Stimulated activated CD4-positive, alpha-beta T cell treated with anti-CD3 and anti-CD28 coated beads, Interleukin-2, amount 100 ng/mL, for 48 hours (primary cell): ENCODE data around the gene CLDN24.

Experiments
- DNase-seq, 2 donors: peaks; one replicate each; pipeline ENCODE4 v3.0.0-alpha.2; 2020

Gene CLDN24

DNA sequence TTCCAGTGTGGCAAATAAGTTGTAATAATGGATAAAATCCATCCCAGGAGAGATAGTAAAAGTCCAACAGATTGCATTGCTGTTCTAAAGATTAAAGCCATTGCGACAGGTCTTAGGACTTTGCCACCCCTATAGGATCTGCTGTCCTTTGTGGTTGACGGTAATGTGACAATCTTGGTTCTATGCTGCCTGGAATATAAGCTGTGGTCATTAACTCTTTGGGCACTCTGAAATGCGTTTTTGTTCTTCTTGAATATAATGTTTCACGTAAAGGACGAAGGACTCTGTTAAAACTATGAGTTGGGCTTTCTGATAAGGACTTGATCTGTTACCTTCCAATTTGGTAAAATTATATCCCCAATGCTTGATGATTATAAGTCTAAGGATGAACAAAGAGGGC, at the start of gene CLDN24:
Gene CLDN24 (minus strand): TSS at position 101 of the 400 bp plus-strand sequence. CDS start 0 bp downstream, at position 101.
- no peak for DNase-seq

- DNase-seq: no peak
Observed at GRCh38 chr4:183370786-183371185, 48.6 kb upstream of the CLDN24 start.

GRCh38 chr4:183369073-183369472, 46.8 kb upstream of the CLDN24 start:
- no peak for DNase-seq

- no peak for DNase-seq
Observed at GRCh38 chr4:183366206-183366835, 44.1 kb upstream of the CLDN24 start.

GRCh38 chr4:183364025-183364424, 41.8 kb upstream of the CLDN24 start:
- no peak for DNase-seq

GRCh38 chr4:183362916-183363542, 40.8 kb upstream of the CLDN24 start:
- DNase-seq: no peak

DNA sequence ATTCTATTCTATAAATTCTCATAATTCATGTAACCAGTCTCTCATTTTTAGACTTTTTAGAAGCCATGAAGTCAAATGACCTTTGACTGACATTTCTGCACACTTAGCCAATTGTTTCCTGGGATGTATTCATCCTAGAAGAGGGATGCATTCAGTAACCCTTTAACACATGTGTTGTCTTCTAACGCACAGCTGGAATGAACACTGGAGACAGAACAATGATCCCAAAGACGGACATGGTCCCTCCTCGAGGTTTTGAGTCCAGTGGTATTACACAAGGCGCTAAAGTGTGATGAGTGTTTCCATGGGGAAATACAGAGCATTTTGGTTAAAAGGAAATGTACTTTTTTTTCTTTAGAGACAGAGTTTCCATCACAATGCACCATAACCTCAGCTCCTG, 39.8 kb upstream of the CLDN24 start:
- DNase-seq: no peak

DNA sequence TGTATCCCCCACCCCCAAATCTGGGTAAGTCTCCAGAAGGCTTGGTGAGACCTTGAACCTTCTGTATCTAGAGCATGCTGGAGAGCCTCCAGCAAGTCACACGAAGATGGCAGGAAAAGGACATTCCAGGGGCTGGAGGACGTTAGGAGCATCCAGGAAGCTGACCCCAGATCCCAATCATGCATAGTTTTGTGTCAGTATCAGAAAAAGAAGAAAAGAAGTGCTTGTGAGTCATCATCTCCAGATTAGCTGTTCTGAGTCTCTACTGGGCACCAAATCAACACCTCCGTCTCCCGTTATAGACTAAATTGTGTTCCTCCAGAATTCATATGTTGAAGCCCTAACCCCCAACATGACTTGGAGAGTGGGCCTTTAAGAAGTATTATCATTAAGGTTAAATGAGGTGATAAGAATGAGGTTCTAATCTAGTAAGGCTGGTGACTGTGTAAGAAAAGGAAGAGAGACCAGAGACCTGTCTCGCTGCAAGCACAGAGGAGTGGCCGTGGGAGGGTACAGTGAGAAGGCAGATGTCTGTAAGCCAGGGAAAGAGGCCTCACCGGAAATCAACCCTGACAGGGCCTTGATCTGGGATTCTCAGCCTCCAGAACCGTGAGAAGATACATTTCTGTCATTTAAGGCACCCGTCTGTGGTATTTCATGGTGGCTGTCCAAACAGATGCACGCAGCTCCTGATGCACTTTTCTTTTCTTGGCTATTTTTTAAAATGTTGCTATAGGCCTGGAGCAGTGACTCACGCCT, 38.1 kb upstream of the CLDN24 start:
- no peak for DNase-seq

- no peak for DNase-seq
Observed at GRCh38 chr4:183358215-183358755, 36.1 kb upstream of the CLDN24 start.

DNA sequence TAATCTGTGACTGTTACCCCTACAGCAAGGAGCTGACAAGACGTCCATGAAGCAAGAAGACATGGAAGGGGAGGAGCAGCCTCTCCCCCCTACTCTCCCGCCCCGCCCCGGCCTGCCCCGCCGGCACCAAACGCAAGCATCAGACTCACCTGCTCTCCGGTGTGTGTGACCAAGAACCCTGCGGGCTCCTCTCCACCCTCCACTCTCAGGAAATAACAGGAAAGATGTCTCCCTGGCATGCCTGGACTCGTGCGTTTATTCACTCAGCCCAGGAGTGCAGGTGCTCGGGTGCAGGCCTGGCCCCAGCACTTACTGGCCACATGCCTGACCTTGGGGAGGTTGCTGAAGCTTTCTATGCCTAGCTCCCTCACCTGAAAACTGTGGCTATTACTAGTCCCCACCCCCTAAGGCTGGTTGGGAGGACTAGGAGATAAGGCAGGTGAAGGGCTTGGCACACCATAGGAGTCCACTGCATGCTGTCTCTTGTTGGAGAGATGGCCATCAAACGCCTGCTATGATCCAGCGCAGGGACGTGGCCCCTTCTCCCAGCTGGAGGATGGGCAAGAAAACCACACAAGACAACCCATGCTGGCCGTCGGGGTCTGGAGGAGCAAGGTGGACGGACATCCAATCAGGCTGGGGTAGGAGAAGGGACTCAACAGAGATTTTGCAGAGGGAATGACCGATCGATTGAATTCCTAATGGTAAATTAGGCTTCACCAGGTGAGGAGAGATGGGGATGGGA, 34.9 kb upstream of the CLDN24 start:
- DNase-seq: no peak

DNA sequence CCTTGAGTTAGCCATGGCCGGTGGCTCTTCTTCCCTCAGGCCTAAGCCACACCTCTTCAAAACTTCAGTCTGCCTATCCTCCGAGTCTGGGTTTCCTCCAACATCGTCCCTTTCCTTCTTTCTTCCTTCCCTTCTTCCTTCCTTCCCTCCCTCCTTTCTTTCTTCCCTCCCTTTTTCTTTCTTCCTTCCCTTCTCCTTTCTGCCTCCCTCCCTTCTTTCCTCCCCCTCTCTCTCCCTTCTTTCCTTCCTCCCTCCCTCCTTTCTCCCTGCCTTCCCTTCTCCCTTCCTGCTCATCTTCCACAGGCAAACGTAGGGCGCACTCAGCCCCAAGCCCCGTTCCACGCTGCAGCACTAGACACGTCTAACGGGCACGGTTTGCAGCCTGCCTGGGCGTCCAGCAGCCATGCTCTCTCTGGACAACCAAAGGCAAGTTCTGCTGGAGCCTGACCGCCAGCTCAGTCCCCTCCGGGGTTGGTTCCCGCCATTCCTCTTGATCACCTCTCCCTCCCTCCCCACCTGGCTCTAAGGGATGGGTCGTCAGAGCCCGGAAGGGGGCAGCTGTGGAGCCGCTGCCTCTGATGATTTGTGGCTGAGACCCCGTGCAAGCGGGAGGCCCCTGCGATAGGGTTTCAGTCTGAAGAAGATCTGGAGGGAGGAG, 34.1 kb upstream of the CLDN24 start:
- no peak for DNase-seq

- DNase-seq: no peak
Observed at GRCh38 chr4:183355405-183355804, 33.2 kb upstream of the CLDN24 start.

DNA sequence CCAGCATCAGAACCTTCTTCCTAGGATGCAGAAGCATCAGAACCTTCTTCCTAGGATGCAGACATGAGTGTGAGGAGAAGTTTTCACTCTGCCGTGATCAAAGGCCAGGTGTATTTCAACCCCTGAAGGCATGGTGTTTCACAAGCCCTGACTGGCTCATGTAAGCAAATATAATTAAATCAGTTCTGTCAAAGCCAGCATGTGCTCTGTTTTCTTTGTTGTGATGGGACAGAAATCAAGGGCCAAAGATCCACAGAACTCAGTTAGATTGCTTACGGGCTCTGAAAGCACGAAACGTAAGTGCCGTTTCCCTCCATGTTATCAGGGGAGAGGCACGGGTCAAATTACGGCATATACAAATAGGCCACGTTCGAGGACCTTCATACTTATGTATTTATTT, 32.0 kb upstream of the CLDN24 start:
- no peak for DNase-seq

DNA sequence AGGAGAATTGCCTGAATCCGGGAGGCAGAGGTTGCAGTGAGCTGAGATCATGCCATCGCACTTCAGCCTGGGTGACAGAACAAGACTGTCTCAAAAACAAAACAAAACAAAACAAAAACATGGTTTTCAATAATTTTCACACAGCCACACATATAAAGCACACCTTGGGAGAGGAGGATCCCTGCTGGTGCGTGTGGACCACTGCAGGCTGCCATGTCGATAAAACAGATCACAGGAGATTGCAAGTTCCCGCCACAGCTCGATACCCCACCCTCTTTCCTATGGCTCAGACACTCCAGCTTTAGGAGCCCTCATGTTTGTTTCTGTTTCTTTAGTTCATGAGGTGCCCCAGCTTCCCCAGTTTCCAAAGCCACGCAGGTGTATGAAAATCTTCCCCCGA, 31.3 kb upstream of the CLDN24 start:
- no peak for DNase-seq

DNA sequence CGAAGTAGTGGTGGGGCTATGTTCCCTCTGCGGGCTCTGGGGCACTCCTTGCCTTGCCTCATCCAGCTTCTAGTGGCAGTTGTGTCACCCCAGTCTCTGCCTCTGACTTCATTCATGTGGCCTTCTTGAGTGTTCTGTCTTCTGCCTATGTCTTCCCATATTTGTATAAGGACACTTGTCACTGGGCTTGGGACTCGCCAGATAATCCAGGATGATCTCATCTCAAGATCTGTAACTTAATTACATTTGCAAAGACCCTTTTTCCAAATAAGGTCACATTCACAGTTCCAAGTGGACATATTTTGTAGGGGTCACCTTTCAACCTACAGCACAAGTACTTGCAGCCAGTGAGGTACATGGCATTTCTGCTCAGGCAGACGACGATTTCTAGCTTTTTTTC, 30.3 kb upstream of the CLDN24 start:
- no peak for DNase-seq

GRCh38 chr4:183350317-183351071, 28.3 kb upstream of the CLDN24 start:
- DNase-seq: no peak

DNA sequence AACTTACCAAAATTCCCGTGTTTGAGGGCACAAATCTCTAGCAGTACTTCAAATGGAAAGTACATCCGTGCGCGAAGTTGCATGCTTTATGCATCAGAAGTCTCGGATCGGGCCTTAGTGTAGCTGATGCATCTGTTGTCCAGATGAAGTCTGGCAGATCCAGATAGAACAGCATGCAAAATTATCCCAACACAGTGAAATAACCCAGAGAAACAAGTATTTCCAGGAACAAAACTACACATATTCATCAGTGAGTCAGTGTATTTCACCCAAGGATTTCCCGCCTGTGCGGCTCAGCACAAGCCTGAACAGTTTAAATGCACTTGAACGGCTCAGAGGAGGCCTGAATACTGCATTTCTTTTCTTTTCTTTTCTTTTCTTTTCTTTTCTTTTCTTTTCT, 27.4 kb upstream of the CLDN24 start:
- no peak for DNase-seq

GRCh38 chr4:183348706-183349659, 26.8 kb upstream of the CLDN24 start:
- DNase-seq: peak; percentile 28 to 32

GRCh38 chr4:183348136-183348535, 25.9 kb upstream of the CLDN24 start:
- DNase-seq: no peak

GRCh38 chr4:183347566-183347965, 25.3 kb upstream of the CLDN24 start:
- no peak for DNase-seq

GRCh38 chr4:183347146-183347545, 24.9 kb upstream of the CLDN24 start:
- no peak for DNase-seq
